Osteocyte (in vitro differentiated cells): ENCODE results near the gene SEMA3B. TPM values are rescaled to one million over a fixed set of nuclear protein-coding genes. Genes with fewer than 3 reads are reported as not detected.

Experiments
- DNase-seq: peaks from one replicate; pipeline ENCODE4 v3.0.0; 2021; ENCODE audit warnings: mixed read lengths; ENCODE audit not compliant: unreplicated experiment; ENCODE audit errors: extremely low spot score
- H3K27ac Mint-ChIP-seq: one replicate; pipeline ENCODE4 v1.8.0; 2021; ENCODE audit warnings: mild to moderate bottlenecking, mixed read lengths; ENCODE audit not compliant: unreplicated experiment
- H3K27me3 Mint-ChIP-seq: one replicate; pipeline ENCODE4 v1.8.0; 2021; ENCODE audit warnings: mixed read lengths; ENCODE audit not compliant: unreplicated experiment
- H3K36me3 Mint-ChIP-seq: one replicate; pipeline ENCODE4 v1.8.0; 2021; ENCODE audit warnings: mixed read lengths; ENCODE audit not compliant: unreplicated experiment
- H3K4me1 Mint-ChIP-seq: one replicate; pipeline ENCODE4 v1.8.0; 2021; ENCODE audit warnings: mixed read lengths; ENCODE audit not compliant: unreplicated experiment
- H3K4me3 Mint-ChIP-seq: one replicate; pipeline ENCODE4 v1.8.0; 2021; ENCODE audit warnings: mild to moderate bottlenecking, moderate library complexity, mixed read lengths; ENCODE audit not compliant: unreplicated experiment
- H3K9me3 Mint-ChIP-seq: one replicate; pipeline ENCODE4 v1.8.0; 2021; ENCODE audit warnings: mixed read lengths; ENCODE audit not compliant: unreplicated experiment
- CTCF ChIP-seq: fragments of 200-600 bp; sonication (generic); IDR thresholded peaks from 2 replicates; pipeline ENCODE4 v1.5.0; 2021; ENCODE audit warnings: antibody characterized with exemption, mild to moderate bottlenecking, moderate library complexity
- total RNA-seq: library from RNA; stranded (reverse); gene quantifications from 2 replicates; pipeline ENCODE4 v1.2.1, GENCODE V29; 2021

SEMA3B gene
- total RNA-seq, 1 donor from 2014 or later, result 8.1 TPM

GRCh38 chr3:50275141-50275995 lies 6.4 kb downstream of the SEMA3B start:
- H3K36me3 Mint-ChIP-seq, result no peaks in the 10 kb centered on the region
- H3K4me3 Mint-ChIP-seq, result no peak overlapping the region
- DNase-seq, result no peak
- peaks cover 16% of the 10 kb centered on the region for H3K27me3 Mint-ChIP-seq
- H3K4me1 Mint-ChIP-seq, result peaks cover 17% of the 10 kb centered on the region
- no peak overlapping the region for H3K27ac Mint-ChIP-seq
- TF ChIP-seq CTCF, result no peak
- H3K9me3 Mint-ChIP-seq, result no peaks in the 10 kb centered on the region

- peaks cover 17% of the 10 kb centered on the region for H3K4me1 Mint-ChIP-seq
- TF ChIP-seq CTCF, result no peak
- no peak for DNase-seq
Observed at GRCh38 chr3:50275996-50276761, 7.2 kb downstream of the SEMA3B start.

DNA sequence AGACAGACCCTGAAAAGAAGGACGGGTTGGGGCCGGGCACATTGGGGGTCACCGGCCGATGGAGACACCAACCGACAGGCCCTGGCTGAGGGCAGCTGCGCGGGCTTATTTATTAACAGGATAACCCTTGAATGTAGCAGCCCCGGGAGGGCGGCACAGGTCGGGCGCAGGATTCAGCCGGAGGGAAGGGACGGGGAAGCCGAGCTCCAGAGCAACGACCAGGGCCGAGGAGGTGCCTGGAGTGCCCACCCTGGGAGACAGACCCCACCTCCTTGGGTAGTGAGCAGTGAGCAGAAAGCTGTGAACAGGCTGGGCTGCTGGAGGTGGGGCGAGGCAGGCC lies 7.8 kb downstream of the SEMA3B start:
- Mint-ChIP-seq H3K27ac (no peak overlapping the region), H3K9me3 (no peaks in the 10 kb centered on the region), H3K36me3 (no peaks in the 10 kb centered on the region), H3K4me3 (no peak overlapping the region), H3K27me3 (peaks cover 16% of the 10 kb centered on the region), H3K4me1 (peaks cover 17% of the 10 kb centered on the region)
- no peak for DNase-seq
- no peak for TF ChIP-seq CTCF

More at GRCh38 chr3:50275996-50276761, 7.2 kb downstream of the SEMA3B start:
- H3K36me3 Mint-ChIP-seq, result no peaks in the 10 kb centered on the region
- H3K4me3 Mint-ChIP-seq, result no peak overlapping the region
- no peaks in the 10 kb centered on the region for H3K9me3 Mint-ChIP-seq
- peaks cover 16% of the 10 kb centered on the region for H3K27me3 Mint-ChIP-seq
- H3K27ac Mint-ChIP-seq, result no peak overlapping the region

DNA sequence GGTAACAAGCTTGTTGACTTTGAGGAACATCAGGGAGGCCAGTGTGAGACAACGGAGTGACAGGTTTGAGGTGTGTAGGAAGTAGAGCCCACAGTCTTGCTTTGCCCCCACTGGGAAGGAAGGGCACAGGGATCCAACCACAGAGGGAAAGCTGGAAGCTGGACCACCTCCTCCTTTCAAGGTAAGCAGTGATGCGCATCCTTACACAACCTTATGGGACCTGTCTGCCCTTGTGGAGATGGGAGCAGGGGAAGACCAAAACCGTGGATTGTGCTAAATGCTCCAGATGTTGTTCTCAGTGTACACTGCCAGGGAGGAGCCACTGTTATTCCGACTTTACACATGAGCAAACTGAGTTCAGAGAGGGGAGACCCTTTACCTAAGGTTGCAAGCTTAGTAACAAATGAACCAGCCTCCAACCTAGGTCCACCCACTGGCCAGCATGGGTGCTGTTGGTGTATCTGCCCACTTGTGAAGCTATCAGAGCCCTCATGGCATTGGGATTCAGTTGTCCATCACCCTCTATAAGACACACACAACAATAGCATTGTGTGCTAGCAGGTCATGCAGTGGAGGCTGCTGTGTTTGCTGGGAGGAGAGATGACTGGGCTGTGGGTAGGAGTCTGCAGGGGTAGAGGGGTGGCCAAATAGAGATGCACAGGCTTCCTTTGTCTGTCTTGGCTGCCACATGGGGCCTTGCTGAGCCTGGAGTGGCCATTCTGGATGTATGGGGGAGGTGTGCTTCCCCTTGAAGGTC lies 9.4 kb downstream of the SEMA3B start:
- Mint-ChIP-seq H3K9me3 (no peaks in the 10 kb centered on the region), H3K4me3 (no peak overlapping the region), H3K27me3 (peaks cover 16% of the 10 kb centered on the region), H3K4me1 (peaks cover 14% of the 10 kb centered on the region), H3K27ac (no peak overlapping the region), H3K36me3 (no peaks in the 10 kb centered on the region)
- TF ChIP-seq CTCF, result no peak
- no peak for DNase-seq
